T-helper 9 cell (primary cell): Measurements from ENCODE around the gene LIPM.
A peak's percentile ranks its signal among the peaks of the same experiment; 100 is the strongest.
"Not testable (repeated sequence)": the region's sequence is repeated elsewhere in the genome, so short reads cannot be mapped to it uniquely, and the experiment has no call there.

ENCODE experiments used
- DNase-seq: peaks from one replicate; pipeline ENCODE4 v3.0.0-alpha.2; 2020

Gene LIPM

GRCh38 chr10:88804083-88804812 lies 1.7 kb downstream of the LIPM start:
- DNase-seq, result no peak

GRCh38 chr10:88805361-88805760 lies 2.8 kb downstream of the LIPM start:
- DNase-seq, result no peak

GRCh38 chr10:88805924-88806323 lies 3.4 kb downstream of the LIPM start:
- DNase-seq, result no peak

GRCh38 chr10:88809621-88810020 lies 7.1 kb downstream of the LIPM start:
- no peak for DNase-seq

GRCh38 chr10:88810196-88810961 lies 7.8 kb downstream of the LIPM start:
- DNase-seq, result no peak

GRCh38 chr10:88813200-88813599 lies 10.7 kb downstream of the LIPM start:
- DNase-seq, result no peak

GRCh38 chr10:88819290-88819689 lies 16.8 kb downstream of the LIPM start:
- no peak for DNase-seq

- DNase-seq, result no peak
Measured at GRCh38 chr10:88820748-88821401, 18.3 kb downstream of the LIPM start.

GRCh38 chr10:88826388-88826787 lies 23.9 kb downstream of the LIPM start:
- no peak for DNase-seq

- DNase-seq, result no peak
Measured at GRCh38 chr10:88827671-88828070, 25.1 kb downstream of the LIPM start.

GRCh38 chr10:88828310-88828709 lies 25.8 kb downstream of the LIPM start:
- no peak for DNase-seq

- DNase-seq, result no peak
Measured at GRCh38 chr10:88830643-88831268, 28.2 kb downstream of the LIPM start.

GRCh38 chr10:88831709-88832108 lies 29.2 kb downstream of the LIPM start:
- no peak for DNase-seq

GRCh38 chr10:88832376-88832775 lies 29.8 kb downstream of the LIPM start:
- DNase-seq, result no peak

- no peak for DNase-seq
Measured at GRCh38 chr10:88833156-88833555, 30.6 kb downstream of the LIPM start.

GRCh38 chr10:88833723-88834122 lies 31.2 kb downstream of the LIPM start:
- no peak for DNase-seq

- peak; percentile 82 for DNase-seq
Measured at GRCh38 chr10:88835096-88835909, 32.8 kb downstream of the LIPM start.

GRCh38 chr10:88835910-88836221 lies 33.3 kb downstream of the LIPM start:
- no peak for DNase-seq

GRCh38 chr10:88837632-88838031 lies 35.1 kb downstream of the LIPM start:
- not testable (repeated sequence) for DNase-seq

- no peak for DNase-seq
Measured at GRCh38 chr10:88838766-88839350, 36.3 kb downstream of the LIPM start.

- DNase-seq, result no peak
Measured at GRCh38 chr10:88840104-88840503, 37.6 kb downstream of the LIPM start.

GRCh38 chr10:88840881-88841280 lies 38.4 kb downstream of the LIPM start:
- DNase-seq, result no peak
